Measurements from ENCODE around the gene MAP3K3. TPM values are rescaled to one million over a fixed set of nuclear protein-coding genes. Genes with fewer than 3 reads are reported as not detected.
A peak's percentile ranks its signal among the peaks of the same experiment; 100 is the strongest.

Gene MAP3K3
- total and polyA plus RNA-seq, 9 of the 15 experiments (the other 6 are each of a cell fraction or from before 2014, with no cell fraction given): 0.69 to 16.5 (median 12.1) TPM

DNA sequence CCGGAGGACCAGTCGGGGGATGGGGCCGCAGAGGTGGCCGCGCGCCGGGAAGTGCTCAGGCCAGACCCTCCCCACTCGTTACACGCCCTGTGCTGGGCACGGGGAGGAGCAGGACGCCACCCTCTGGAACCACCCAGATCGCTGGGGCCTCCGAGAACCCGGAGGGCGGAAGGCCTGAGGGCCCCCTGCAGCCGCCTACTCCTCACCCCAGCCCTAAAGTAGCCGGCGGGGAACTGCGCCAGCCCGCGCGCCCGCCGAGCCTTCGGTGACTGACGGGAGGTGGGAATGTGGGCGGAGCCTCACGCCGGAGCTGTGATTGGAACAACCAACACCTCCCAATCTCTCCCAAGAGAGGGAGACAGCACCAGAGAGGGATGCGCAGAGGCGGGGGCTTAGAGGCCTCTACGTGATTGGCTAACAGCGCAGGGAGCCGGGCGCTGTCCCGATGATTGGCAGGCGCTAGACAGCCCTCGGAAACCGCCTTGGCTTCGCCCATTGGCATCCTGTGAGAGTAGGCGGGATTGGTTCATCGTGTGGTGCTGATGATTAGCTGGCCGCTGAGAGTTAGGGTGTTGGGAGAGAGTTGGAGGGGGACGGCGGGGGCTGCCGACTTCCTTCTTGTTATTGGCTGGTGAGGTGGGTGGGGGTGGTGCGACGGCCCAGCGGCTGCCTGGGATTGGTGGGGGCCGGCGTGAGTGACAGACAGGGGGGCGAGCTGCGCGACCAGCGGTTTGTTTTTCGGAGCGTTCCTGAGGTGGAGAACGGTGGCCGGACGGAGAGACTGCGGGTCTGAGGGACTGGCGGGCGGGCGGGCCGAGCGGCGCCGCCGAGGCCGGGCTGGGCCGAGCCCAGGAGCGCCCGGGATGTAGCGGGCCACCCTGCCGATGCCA lies at the start of gene MAP3K3 (continued):
- TF ChIP-seq BCL6 (CRISPR knock-in tag; IDR thresholded peaks at IDR 0.05) (no peak), MEF2D (tag; conservative IDR thresholded peaks at IDR 0.05; ENCODE audit: low read depth) (no peak), MYBL2 (IDR thresholded peaks at IDR 0.05; ENCODE audit: low read depth) (no peak), MYBL2 (CRISPR knock-in tag; IDR thresholded peaks at IDR 0.05; ENCODE audit: borderline replicate concordance) (no peak), ZNF449 (CRISPR knock-in tag; IDR thresholded peaks at IDR 0.05) (no peak), ZNF445 (CRISPR knock-in tag; IDR thresholded peaks at IDR 0.05; ENCODE audit: low read depth) (no peak), NRF1 (conservative IDR thresholded peaks at IDR 0.05 in 1 of 2, IDR thresholded peaks at IDR 0.05 in 1 of 2) (peak; percentile 92 to 93), E2F1 (CRISPR knock-in tag; IDR thresholded peaks at IDR 0.05) (0 out of 2 replicates have a peak, but pooled peaks have one; percentile 53), TEAD4 (IDR thresholded peaks at IDR 0.05; ENCODE audit: low read length) (peak; percentile 33; the same call in 1 of the 2 replicates), TEAD4 (CRISPR knock-in tag; IDR thresholded peaks at IDR 0.05; ENCODE audit: borderline replicate concordance) (no peak), RAD51 (IDR thresholded peaks at IDR 0.05; ENCODE audit: borderline replicate concordance, low read depth) (no peak), ZNF24 (IDR thresholded peaks at IDR 0.05) (no peak), MCM3 (IDR thresholded peaks at IDR 0.05) (no peak), ZNF518B (CRISPR knock-in tag; IDR thresholded peaks at IDR 0.05) (no peak), TFAM (CRISPR knock-in tag; conservative IDR thresholded peaks at IDR 0.05) (no peak), ZNF696 (CRISPR knock-in tag; conservative IDR thresholded peaks at IDR 0.05) (no peak)
- TF ChIP-seq, protein P1, sequence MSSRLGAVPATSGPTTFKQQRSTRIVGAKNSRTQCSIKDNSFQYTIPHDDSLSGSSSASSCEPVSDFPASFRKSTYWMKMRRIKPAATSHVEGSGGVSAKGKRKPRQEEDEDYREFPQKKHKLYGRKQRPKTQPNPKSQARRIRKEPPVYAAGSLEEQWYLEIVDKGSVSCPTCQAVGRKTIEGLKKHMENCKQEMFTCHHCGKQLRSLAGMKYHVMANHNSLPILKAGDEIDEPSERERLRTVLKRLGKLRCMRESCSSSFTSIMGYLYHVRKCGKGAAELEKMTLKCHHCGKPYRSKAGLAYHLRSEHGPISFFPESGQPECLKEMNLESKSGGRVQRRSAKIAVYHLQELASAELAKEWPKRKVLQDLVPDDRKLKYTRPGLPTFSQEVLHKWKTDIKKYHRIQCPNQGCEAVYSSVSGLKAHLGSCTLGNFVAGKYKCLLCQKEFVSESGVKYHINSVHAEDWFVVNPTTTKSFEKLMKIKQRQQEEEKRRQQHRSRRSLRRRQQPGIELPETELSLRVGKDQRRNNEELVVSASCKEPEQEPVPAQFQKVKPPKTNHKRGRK (tag; IDR thresholded peaks at IDR 0.05): no peak
- TF ChIP-seq, protein P2, sequence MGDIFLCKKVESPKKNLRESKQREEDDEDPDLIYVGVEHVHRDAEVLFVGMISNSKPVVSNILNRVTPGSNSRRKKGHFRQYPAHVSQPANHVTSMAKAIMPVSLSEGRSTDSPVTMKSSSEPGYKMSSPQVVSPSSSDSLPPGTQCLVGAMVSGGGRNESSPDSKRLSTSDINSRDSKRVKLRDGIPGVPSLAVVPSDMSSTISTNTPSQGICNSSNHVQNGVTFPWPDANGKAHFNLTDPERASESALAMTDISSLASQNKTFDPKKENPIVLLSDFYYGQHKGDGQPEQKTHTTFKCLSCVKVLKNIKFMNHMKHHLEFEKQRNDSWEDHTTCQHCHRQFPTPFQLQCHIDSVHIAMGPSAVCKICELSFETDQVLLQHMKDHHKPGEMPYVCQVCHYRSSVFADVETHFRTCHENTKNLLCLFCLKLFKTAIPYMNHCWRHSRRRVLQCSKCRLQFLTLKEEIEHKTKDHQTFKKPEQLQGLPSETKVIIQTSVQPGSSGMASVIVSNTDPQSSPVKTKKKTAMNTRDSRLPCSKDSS (IDR thresholded peaks at IDR 0.05; ENCODE audit: low read depth, partially characterized antibody): no peak
